ENCODE measurements around the gene FAM131C.
"Not testable (repeated sequence)": the region's sequence is repeated elsewhere in the genome, so short reads cannot be mapped to it uniquely, and the experiment has no call there.

The FAM131C gene, protein sequence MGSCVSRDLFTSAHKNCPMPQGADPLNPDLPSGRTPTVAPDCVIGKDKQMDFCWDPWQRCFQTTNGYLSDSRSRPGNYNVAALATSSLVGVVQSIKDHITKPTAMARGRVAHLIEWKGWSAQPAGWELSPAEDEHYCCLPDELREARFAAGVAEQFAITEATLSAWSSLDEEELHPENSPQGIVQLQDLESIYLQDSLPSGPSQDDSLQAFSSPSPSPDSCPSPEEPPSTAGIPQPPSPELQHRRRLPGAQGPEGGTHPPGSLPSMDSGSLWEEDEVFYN

DNA sequence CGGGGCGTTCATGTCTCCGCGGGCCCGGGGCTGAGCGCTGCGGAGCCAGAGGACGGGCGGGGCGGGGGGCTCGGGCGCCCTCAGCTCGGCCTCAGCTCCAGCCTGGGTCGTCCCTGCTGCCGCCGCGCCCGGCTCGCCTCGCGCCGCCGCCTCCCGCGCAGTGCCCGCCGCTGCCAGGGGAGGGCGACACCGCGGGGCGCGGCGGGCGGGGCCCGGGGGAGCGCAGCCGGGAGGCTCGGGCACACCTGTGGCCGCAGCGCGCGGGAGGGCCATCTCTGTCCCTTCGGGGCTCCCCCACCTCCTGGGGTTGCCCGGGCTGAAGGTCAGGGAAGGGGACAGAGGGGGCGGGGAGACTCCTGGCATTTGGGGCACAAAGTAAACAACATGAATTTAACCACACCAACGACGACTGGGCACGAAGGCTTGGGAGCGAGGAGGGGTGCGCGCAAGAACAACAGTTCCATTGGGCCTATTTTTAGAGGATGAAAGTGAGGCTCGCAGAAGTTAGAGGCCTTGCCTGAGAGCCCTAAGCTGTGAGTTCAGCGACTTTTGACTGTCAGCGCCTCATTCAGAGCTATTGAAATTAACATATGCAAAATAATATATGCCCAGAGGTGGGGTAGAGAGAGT is at the start of gene FAM131C:
Gene FAM131C, minus strand, starts transcription at position 162 of the 630 bp plus-strand sequence. CDS start 209 bp downstream, outside the sequence.
- DNase-seq (ENCODE audit: low spot score), result peak; percentile 66

DNA sequence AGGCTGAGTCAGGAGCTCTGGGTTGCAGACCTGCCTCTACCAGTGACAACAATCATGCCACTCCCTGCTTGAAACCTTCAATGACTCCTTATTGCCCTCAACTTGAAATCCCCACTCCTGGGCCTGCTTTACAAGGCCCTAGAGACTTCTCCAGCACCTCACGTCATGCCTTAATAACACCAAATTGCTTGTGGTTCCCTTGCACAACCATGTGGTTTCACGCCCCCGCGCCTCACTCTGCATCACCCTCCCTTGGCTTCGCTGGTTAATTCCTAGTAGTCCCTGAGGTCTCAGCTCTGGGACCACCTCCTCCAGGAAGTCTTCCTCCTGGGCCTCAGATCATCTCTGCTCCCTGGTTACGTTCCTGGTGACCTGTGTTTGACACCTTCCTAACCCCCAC is 49.5 kb upstream of the FAM131C start:
- no peak for DNase-seq (ENCODE audit: low spot score)

GRCh38 chr1:16122350-16122881 is 49.0 kb upstream of the FAM131C start:
- DNase-seq (ENCODE audit: low spot score), result no peak

DNA sequence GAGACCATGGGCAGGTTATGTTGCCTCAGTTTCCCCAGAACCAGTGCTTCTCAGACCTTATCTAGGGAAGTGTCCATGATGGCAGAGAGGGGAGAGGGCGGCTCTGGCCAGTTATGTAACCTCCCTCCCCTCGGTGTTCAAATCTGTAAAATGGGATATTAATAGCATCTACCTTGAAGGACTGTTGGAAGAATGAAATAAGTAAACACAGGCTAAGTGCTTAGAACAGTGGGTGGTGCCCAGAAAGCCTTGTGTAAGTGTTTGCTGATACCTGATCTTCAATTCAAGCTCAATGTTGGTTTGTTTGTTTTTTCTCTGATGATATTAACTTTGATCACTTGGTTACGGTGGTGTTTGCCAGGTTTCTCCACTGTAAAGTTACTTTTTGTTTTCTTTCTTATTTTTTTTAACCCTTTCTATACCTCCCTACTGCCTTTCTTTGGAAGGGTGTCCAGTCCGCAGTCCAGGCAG is 47.5 kb upstream of the FAM131C start:
- DNase-seq (ENCODE audit: low spot score), result no peak

DNA sequence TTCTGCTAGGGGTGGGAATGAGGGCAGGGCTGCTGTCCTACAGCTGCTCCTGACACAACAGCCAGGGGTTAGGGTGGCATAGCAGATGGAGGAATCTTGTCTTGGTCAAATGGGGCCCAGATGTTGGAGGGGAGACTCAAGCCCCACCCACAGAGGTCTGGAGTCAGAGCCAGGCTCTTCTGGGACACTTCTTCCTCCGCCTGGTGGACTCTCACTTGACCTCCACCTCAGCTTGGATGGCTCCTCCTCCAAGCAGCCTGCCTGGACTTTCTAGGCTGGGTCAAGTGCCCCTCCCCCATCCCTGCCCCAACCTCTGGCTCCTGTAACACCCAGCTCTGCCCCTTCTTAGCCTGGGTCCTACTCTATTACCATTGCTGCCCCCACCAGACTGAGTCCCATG is 47.0 kb upstream of the FAM131C start:
- DNase-seq (ENCODE audit: low spot score), result no peak

DNA sequence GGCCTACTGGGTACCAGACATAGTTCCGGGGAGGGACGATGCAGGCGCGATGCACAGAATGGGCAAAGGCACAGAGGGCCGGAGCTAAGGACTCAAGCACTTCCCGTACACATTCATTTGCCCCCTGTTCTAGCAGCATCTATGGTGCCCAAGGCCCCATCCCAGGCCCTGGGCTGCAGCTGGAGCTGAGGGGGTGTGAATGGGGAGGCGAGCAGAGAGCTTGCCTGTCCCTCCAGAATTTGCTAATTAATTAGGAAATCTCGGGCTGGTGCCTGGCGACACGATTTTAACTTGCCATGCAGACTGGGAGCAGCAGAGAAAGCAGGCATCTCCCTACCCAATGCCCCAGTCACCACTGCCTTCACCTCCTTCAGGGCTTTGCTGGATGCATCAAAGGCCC is 46.5 kb upstream of the FAM131C start:
- DNase-seq (ENCODE audit: low spot score), result no peak

DNA sequence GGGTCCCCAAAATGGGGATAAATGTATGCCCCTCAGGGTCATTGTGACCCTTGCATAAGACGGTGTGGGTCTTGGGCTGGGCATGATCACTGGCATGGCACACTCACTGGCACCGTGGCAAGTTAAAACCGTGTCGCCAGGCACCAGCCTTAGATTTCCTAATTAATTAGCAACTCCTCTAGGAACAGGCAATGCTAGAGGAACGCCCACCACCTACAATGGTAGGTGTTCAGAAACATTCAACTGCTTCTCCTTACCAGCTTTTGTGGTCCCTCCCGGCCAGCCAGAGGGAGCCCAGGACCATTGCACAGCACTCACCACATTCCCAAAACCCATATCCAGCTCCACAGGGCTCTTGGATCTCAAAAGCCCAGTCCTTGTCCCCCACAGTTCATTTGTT is 46.1 kb upstream of the FAM131C start:
- DNase-seq (ENCODE audit: low spot score), result no peak

DNA sequence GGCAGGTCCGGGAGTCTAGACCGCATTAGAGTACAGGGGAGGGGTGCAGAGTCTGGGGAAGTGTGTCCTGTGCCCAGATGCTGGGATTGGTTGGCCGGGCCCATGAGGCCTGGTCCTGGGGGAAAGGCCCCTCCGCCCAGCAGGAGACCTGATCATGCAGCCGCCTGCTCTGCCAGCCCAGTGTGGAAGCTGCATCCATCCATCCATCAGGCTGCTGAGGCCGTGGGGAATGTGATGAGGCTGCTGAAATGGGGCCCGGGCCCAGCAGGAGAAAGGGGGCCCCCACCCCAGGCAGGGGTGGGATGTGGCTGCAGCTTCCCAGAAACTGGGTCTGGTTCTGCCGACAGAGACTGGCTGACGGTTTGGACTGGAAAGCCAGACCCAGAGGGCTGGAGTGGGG is 45.3 kb upstream of the FAM131C start:
- DNase-seq (ENCODE audit: low spot score), result no peak

DNA sequence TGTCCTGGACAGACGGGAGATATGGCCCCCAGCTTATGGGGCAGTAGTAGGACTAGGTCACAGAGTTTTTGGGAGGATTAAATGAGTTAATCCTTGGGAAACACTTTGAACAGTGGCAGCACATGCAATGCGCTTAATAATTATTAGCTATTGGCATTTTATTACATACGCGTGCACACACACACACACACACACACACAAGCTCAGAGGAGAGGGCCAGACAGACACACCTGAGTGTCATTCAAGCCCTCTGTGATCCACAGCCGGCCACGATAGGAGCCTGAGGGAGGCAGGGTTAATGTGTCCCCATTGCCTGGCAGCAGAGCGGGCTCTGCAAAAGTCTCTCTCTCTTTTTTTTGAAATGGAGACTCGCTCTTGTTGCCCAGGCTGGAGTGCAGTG is 44.5 kb upstream of the FAM131C start:
- DNase-seq (ENCODE audit: low spot score), result no peak

DNA sequence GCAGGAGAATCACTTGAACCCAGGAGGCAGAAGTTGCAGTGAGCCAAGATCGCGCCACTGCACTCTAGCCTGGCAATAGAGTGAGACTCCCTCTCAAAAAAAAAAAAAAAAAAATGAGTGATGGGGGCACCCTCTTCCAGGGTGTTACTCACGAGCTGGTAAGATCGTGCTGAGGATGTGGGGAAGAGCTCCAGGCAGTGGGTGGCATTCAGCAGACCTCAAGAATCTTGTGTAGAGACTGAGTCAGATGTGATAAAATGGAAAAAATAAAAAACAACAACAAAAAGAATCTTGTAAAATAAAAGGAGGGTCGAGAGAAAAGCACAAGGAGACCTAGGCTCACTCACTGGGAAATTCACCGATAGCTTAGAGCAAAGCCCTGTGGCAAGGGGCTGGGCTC is 43.9 kb upstream of the FAM131C start:
- no peak for DNase-seq (ENCODE audit: low spot score)

GRCh38 chr1:16116625-16117024 is 43.2 kb upstream of the FAM131C start:
- no peak for DNase-seq (ENCODE audit: low spot score)

- no peak for DNase-seq (ENCODE audit: low spot score)
Observed at GRCh38 chr1:16116002-16116401, 42.6 kb upstream of the FAM131C start.

- no peak for DNase-seq (ENCODE audit: low spot score)
Observed at GRCh38 chr1:16115468-16115983, 42.1 kb upstream of the FAM131C start.

DNA sequence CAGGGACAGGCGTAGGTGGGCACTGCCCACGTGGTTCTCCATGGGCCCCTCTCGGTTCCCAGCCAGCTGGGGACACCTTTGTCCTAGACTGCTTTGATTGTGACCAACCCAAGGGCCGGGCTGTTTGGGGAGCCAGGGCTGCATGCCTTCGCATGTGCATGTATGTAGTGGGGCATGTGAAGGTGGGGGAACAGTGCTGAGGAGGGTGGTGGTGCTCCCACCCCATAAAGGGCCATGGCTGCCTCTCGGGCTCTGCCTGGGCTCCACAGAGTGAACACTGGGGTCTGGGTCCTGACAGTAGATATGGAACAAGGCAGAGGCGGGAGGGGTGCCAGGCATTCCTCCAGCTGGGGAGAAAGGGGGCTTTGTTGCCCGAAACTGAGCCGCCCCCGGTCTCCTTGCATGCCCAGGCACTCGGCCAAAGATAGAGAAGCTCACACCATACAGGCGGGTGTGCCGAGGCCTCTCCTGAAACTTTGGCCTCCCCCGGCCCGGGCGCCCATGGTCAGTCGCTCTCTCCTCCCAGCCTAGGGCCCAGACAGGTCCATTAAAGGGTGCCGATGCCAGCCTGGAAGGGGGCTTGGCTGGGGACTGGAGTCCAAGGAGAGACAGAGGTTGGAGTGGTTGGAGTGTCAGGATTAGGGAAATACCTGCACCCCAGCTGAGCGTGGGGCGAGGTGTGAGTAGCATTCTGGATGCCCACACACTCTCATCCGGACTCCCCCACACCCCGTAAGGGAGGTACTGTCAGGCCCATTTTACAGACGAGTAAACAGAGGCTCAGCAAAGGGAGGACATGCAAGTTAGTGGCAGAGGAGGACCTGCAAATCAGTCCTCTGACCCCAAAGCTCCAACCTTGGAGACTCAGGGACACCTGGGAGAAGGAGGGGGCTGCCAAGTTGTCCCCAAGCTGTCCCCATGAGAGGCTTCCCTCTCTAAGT is 41.3 kb upstream of the FAM131C start:
- no peak for DNase-seq (ENCODE audit: low spot score)

DNA sequence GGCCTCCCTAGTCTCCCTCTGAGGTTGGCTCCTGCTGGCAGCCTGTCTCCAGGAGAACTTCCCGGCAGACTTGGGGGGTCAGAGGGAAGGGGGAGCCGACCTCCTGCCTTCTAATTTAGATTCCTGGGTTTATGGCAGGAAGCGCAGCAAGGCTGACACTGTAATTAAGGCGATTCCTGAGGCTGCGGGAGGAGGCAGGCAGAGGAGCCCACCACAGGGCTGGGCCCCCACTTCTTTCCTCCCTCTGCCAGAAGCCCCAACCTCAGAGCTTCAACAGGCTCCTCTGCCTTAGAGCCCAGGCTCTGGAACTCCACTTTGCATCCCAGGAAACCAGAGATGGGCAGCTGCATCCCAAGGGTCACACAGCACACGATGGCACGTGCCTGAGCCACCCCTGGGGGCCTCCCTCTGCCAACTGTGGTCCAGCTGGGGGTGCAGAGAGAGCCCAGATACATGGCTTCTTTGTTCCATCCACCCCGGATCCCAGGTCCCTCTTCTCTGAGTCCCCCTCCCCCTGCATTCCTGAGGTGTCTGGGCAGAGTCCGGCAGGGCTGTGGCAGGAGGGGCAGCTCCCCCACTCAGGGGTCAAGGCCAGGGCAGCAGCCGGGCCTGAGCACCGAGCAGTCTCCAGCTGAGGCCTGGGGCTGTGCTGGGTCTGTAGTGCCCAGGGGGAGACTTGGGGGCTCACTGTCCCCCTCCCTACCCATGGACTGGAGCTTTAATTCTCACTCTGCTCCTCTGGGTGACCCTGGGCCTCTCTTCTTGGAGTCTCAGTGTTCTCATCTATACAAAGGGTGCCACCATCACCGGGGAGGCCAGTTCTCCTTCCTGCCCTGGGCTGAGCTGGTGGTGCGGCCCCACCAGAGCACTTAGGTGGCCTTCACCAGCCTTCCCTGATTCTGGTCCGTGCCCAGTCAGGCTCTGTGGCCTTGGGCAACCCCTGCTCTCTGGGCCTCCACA is 39.4 kb upstream of the FAM131C start:
- no peak for DNase-seq (ENCODE audit: low spot score)

GRCh38 chr1:16111771-16112595 is 38.5 kb upstream of the FAM131C start:
- no peak for DNase-seq (ENCODE audit: low spot score)

DNA sequence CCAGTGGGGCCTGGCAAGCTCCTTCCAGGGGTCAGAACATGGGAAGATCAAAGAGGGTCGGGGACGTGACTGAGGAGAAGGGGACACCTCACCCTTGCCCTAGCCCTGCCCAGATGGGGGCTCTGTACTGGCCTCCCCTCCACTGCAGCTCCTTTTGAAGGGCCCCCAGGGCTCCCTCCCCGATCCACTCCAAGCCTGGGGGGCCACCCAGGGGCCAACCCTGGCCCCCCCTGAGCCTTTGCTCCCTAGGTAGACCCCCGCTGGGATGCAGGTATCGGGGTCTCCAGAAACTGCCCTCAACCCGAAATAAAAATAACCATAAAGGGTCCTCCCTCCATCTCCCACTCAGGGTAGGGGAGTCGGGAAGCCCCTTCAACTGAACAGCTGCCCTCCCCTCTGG is 37.4 kb upstream of the FAM131C start:
- no peak for DNase-seq (ENCODE audit: low spot score)

DNA sequence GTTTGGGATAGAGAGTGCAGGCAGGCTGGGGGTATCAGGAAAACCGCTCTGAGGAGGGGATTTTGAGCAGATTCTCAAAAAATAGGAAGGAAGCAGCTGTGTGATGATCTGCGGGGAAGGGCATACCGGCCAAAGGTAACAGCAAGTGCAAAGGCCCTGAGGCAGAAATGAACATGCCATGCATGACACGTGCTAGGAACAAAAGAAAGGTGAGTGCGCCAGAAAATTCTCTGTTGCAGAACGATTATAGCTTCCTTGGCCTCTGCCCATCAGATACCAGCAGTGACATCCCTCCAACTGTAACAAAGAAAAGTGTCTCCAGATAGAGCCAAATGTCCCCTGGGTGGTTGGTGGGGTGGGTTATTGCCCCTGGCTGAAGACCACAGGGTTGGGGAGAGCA is 37.0 kb upstream of the FAM131C start:
- DNase-seq (ENCODE audit: low spot score), result no peak

GRCh38 chr1:16109571-16109970 is 36.1 kb upstream of the FAM131C start:
- DNase-seq (ENCODE audit: low spot score), result no peak

- not testable (repeated sequence) for DNase-seq (ENCODE audit: low spot score)
Observed at GRCh38 chr1:16107039-16107438, 33.6 kb upstream of the FAM131C start.

Data from LoVo (cell line).